KG1 (cell line): ENCODE data around the gene APBA1.
"Not testable (repeated sequence)": the region's sequence is repeated elsewhere in the genome, so short reads cannot be mapped to it uniquely, and the experiment has no call there.

ENCODE experiments used
- DNase-seq: peaks from one replicate; lab custom pipeline; 2025; lab: John Stamatoyannopoulos, UW

Gene APBA1

DNA sequence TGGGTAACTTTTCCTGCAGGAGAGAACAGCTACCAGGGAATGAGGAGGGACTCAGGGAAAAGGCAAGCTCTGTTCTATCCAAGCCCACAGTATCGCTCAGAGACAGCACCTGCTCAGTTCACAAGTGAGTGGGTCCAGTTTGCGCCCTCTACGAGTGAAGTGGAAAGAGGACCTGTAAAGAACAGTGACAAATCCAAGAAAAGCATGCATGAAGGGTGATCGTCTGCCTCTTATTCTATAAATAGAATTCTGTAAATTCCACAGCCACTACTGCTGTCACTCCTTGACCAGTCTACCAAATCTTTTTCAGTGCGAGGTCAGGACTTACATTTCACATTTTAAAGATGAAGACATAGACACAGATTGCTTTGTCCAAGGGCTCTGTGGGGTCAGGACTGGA is 229.7 kb downstream of the APBA1 start:
- DNase-seq: no peak

DNA sequence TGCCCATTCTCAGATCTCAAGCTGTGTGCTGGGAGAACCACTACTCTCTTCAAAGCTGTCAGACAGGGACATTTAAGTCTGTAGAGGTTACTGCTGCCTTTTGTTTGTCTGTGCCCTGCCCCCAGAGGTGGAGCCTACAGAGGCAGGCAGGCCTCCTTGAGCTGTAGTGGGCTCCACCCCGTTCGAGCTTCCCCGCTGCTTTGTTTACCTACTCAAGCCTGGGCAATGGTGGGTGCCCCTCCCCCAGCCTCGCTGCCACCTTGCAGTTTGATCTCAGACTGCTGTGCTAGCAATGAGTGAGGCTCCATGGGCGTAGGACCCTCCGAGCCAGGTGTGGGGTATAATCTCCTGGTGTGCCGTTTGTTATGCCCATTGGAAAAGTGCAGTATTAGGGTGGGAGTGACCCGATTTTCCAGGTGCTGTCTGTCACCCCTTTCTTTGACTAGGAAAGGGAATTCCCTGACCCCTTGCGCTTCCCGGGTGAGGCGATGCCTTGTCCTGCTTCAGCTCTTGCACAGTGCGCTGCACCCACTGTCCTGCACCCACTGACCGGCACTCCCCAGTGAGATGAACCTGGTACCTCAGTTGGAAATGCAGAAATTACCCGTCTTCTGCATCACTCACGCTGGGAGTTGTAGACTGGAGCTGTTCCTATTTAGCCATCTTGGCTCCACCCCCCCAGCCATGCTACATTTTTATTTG is 231.8 kb downstream of the APBA1 start:
- not testable (repeated sequence) for DNase-seq

DNA sequence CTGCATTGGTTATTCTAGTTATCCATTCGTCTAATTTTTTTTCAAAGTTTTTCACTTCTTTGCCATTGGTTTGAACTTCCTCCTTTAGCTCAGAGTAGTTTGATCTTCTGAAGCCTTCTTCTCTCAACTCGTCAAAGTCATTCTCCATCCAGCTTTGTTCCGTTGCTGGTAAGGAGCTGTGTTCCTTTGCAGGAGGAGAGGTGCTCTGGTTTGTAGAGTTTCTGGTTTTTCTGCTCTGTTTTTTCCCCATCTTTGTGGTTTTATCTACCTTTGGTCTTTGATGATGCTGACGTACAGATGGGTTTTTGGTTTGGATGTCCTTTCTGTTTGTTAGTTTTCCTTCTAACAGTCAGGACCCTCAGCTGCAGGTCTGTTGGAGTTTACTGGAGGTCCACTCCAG is 232.5 kb downstream of the APBA1 start:
- DNase-seq: not testable (repeated sequence)

DNA sequence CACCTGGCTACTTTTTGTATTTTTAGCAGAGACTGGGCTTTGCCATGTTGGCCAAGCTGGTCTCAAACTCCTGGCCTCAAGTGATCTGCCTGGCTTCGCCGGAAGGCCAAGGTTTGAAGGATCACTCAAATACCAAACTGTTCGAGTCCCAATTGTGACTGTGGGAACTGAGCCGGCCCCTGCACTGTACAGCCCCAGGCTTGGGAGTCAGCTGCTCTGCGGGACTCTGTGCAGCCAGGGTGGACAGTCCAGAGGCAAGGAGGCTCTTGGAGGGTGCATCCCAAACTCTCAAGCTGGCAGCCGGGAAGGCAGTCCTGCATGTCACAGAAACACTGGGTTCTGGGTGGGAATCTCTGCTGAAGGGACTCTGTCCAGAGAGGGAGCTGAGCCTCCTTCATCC is 238.2 kb downstream of the APBA1 start:
- no peak for DNase-seq

DNA sequence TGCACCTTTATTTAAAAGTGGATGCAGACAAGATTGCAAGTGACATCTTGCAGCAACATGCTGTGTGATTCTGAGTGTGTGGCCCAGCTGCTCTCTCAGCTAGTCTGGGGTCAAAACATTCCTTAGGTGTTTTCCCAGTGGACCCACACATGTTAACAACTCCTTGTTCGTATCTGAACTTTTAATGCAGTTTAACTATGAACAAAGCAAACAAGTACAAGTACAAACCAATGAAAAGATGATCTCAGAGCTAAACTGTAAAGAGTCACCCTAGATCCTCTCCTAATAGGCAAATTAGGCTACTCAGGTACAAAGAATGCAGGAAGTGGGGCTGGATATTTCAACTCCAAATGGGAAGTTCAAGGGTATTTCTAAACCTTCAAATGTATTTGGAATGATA is 238.8 kb downstream of the APBA1 start:
- no peak for DNase-seq

DNA sequence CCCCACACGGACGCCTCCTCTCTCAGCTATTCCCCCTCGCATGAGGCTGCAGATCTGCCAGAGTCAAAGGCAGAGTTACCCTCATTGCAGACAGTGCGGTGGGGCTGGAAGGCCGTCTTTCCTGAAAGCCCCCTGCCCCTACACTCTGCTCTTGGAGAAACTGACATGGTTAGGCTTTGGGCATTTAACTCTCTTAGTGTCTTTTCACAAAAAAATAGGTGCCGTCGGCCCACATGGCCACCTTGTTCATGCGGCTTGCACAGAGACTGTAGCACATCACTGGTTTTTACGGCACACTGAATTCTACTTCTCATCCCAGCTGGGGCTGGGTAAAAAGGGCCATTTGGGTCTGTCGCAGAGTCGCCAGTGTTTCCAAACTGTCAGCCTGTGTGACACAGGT is 239.5 kb downstream of the APBA1 start:
- DNase-seq: no peak

DNA sequence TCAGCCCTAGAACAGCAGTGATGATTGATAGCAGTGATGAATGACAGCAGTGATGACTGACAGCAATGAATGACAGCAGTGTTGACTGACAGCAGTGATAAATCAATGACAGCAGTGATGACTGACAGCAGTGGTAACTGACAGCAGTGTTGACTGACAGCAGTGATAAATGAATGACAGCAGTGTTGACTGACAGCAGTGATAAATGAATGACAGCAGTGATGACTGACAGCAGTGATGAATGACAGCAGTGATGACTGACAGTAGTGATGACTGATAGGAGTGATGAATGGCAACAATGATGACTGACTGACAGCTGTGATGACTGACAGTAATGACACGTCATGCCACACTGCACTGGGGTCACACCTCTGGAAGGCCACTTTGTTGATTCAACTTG is 240.4 kb downstream of the APBA1 start:
- no peak for DNase-seq

DNA sequence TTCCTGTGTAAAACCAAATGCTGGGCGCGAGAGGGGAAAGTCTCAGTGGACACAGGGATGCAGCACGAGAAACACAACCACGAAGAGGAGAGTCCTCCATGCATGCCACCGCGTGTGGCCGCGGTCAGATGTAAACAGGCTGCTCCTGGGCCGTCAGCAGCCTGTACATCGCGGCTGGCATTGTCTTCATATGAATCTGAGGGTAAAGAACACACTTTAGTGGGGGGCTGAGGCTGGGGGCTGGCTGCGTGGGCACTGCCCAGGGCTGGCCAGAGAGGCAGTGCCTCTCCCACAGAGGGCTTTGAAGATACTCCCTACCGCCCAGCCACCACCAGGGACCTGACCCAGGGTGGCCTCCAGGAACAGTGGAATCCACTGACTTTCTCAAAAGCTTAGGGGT is 241.0 kb downstream of the APBA1 start:
- DNase-seq: no peak

DNA sequence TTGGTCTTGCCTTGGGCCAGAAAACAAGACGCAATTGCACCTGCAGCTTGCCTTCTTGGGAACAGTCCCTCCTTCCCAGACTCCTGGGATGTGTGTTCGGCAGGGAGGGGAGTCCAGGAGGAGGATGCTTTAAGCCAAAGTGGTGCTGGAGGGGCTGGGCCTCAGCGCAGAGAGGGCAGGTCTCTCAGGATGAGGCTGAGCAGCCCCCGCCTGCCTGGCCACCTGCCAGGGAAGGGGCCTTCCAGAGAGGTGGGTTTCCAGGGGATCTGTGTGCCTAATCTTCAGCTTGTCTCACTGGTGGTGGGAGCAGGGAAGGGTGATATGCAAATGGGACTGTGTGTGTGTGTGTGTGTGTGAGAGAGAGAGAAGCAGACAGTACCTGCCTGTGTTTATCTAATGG is 242.0 kb downstream of the APBA1 start:
- DNase-seq: no peak

DNA sequence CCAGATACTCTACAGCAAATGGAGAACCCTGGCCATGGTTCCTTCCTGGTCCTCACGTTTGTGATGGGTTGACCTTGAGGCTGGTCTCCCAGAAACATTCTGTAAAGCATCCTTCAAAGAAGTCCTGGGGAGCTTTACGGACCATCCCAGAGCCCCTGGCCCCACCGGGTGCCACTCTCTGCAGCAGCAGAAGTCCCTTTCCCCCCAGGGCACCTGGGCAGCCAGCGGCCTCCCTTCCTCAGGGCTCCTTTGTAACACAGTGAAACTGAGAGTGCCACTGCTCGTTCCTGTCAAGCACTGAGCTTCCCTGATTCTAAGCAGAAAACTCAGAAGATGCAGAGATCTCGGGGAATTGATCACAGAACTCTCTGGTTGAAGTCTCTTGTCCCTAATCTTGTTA is 242.9 kb downstream of the APBA1 start:
- DNase-seq: no peak

DNA sequence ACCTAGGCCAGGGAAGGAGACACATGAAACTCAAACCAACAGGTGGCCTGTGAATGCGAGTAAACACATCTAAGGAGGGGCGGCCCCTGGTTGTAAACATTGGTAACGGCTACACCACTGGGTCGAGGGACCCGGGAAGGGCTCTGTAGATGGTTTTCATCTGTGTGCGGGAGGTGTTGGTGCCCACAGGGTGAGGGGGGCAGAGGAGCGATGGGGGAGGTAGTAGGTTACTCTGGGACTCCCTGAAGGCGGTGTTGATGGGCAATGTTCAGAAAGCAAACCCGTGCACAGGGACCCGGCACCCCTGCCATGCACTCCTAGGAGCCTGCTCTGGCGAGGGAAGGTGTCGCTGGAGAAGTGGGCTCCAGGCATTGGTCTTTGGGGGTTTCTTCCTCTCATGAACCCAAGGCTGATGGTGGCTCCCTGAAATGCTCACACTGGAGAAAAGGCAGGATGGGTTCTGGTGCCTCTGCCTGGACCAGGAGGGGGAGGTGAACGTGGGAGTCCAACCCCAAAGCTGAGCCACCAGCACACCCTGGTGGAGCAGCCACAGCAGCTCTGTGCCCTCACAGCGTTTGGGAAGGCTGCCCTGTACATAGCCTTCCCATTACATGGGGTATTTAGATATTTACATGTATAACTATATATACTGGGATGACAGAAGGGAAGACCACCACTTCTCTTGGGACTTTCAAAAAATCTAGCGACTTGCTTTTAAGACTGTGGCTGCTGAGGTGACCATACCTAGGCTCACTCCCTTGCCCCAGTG is 244.0 kb downstream of the APBA1 start:
- DNase-seq: no peak

DNA sequence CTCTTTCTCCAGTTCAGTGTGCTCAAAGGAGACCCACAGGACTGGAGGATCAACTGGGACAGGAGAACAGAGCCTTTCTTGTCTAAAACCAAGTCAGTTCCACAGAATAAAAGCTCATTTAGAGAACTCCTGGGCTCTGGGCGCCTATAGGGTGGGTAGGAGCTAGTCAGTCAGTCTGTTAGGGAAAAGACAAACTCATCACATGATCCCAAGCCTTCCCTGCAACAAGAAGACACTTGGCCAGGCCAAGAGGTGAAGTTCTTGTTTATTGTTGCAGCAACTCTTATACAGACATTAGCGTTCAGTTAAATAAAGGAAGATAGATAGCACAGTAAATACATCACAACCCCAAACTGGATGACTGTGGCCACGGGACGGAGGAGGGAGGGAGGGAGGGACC is 244.9 kb downstream of the APBA1 start:
- no peak for DNase-seq

DNA sequence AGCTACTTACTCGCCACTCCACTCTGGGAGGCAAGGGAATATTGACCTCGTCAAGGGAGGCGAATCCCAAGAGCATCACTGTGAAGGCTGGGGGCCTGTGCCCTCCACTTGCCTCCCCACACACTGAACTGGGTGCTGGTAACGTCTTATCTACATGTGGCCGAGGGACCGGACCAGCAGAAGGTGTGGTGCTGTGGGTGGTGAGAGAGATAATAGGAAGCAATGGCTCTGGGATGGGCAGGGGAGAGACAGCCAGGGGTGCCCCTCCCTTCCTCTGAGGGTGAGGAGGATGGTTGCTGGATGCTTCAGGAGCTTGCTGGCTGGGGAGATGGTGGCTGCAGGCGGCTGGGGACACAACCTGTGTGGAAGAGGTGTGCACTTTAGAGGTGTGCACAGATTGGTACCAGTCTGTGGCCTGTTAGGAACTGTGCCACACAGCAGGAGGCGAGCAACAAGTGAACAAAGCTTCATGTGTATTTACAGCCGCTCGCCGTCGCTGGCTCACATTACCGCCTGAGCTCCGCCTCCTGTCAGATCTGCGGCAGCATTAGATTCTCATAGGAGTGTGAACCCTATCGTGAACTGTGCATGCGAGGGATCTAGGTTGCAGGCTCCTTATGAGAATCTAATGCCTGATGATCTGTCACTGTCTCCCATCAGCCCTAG is 246.9 kb downstream of the APBA1 start:
- no peak for DNase-seq

DNA sequence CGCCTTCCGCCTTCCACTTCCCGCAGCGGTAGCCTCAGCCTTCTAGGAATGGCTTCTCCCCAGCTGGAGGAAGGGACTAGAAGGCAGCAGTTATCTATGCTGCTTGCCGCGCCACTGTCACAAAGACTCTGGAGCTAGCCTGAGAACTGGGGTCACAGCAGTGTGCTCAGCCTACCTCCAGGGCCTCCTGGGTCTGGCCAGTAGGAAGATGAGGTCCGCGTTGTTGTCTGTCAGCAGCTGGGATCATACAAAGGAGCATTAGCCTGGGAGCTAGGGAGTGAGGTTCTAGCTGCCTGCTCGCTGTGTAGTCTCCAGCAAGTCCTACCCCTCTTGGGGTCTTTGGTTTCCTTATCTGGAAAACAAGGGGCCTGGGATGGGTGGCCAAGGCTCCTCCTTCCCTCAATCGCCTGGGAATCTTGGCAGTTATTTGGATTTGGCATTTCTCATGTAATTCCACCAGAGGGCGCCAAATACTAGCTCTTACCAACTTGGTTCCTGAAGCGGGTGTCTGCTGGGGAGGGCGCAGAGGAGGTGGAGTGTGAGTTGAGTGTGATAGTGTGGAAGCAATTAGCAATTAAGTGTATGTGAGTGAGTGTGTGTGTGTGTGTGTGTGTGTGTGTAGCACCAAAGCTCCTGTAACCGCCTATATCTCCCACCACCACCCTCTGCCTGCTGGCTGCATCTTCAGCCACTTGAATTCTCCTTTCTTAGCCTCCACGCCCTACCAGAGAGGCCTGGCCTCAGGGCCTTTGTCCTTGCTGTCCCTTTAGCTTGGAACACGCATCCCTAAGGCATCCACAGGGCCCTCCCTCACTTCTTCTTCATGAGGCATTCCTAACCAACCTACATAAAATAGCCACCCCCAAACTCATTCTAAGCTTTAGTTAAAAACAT is 250.0 kb downstream of the APBA1 start:
- peak; percentile 16 for DNase-seq

DNA sequence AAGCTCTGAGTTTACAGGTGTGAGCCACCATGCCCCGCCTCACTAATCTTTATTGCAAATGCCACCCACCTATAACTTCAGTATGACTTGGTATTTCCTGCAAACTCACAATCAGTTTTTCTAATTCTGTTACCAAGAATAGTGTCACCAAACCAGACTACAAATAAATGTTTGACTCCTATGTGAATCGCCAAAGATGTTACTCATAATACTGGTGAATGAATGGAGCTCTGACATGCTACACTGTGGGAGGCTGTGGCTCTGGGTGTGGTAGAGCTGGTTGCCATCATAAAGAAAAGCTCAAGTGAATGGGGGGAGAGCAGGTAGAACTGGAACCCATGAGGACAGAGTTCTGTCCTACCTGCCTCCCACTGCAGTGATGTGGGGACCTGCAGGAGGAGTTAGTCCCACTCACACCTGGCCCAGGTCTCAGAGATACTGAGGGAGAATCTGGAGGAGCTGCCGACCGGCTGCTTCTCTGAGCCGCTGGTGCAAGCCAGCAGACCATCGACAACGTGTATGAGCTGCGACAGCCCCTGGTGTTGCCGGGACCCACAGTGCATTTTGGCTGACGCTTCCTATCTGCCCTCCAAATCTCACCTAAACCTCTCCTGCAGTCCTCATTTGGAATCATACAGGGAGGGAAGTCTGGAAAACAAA is 251.4 kb downstream of the APBA1 start:
- no peak for DNase-seq

DNA sequence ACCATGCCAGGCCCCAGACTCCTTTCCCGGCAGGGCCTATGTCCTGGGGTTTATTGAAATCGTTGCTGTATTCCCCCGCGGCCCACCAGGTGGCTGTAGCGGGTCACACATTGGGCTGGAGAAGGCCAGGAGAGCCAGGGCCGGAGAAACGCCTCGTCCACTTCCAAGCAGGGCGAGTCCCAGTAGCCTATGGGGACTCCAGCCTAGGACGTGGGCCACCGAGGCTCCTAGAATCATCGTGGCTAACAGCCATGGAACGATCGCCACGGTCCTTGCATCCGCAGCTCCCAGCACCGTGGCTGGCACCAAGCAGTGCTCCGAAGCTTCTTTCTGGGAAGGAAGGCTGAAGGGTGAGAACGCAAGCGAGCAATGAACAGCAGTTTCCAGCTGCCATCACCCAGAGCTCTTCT is 259.4 kb downstream of the APBA1 start:
- no peak for DNase-seq

DNA sequence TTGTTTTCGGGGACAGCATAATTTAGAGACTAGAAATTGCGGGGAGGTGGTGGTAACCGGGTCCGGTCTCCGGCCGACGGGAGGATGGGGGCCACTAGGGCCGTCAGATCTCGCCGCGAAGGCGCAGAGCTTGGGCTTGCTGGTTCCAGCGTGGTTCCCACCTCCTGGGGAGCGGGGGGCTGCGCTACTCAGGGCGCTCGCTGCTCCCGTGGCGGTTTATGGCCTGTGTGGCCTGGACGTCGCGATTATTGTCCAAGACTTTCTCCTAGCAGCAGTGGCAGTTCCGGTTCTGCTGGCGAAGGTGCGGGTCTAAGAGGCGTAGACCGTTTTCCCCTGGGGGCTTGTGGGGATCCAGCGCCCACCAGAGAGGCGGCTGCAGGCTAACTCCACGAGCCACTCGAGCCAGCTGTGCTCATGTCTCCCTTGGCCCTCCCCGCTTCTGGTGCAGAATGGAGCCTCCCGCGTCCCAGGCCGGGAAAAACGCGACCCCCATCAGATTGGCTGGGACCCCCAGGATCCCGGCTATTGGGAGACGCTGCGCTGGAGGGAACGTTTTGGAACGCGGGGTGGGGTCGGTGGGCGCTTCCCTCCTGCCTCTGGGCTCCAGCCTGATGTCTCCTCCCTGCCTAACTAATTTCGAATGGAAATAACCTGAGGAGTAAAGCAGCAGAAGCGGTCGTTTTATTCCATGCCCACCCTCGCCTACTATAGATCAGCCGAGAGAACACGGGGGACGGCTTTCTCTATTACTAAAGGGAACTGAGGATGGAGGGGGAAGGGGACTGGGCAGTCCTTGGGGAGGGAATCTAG is 260.0 kb downstream of the APBA1 start:
- DNase-seq: no peak

DNA sequence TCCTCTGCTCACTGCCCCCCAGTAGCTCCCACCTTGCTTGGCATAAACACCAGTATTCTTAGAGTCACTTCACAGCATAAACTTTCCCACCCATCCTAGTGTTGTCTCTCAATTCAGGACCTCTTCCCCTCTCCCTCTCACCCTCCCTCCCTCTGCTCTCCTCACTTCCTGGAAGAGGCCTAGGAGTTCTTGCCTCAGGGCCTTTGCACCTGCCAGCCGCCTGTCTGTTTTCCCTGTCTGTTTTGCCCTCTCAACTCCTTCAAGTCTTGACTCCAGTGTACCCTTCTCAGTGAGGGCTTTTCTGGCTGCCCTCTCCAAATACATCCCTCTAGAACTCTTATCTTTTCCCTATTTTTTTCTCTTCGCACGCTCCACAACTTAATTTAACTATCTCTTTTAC is 260.9 kb downstream of the APBA1 start:
- DNase-seq: no peak

DNA sequence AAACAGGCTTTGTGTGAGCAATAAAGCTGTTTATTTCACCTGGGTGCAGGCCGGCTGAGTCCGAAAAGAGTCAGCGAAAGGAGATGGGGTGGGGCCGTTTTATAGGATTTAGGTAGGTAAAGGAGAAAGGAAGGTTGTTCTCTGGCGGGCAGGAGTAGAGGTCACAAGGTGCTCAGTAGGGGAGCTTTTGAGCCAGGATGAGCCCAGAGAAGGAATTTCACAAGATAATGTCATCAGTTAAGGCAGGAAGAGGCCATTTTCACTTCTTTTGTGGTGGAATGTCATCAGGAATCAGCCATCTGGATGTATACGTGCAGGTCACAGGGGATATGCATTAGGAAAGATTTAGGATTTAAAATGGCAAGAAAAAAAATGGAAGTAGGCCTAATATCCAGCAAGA is 262.2 kb downstream of the APBA1 start:
- DNase-seq: not testable (repeated sequence)

DNA sequence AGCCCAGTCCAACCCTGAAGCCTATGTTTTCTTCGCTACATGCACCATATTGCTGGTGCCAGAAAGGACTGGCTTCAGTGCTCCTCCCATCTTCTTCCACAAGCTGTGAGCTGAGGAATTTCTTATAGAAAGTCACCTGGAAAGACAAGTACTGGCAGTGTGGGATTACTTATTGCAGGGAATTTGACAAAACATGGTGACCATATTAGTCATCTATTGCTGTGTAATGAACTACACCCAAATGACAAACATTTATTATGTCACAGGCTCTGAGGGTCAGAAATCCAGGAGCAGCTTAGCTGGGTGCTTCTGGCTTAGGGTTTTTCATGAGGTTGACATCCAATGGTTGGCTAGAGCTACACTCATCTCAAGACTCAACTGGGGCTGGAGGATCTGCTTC is 271.7 kb downstream of the APBA1 start:
- DNase-seq: no peak
